Right lobe of liver (tissue), 6 donors: ENCODE results near the gene ABHD16A. TPM values are rescaled to one million over a fixed set of nuclear protein-coding genes. Genes with fewer than 3 reads are reported as not detected.

Source experiments
- ATAC-seq, 4 donors: fragments of 200-7000 bp; cut with Tn5 transposase; one replicate each; pipeline ENCODE4 v1.9.1; 2020; ENCODE audit warnings: mild to moderate bottlenecking in 4 of 4, moderate library complexity in 4 of 4
- DNase-seq, 3 donors: peaks; one replicate each; pipeline ENCODE4 v3.0.0-alpha.2; 2020
- H3K27ac ChIP-seq, 3 donors: fragments of 200-600 bp; one replicate each; pipeline ENCODE4 v1.8.0; 2022
- H3K27me3 ChIP-seq, 2 donors: fragments of 200-600 bp; one replicate each; pipeline ENCODE4 v1.8.0; 2022
- H3K36me3 ChIP-seq, 4 donors: fragments of 200-600 bp; sonication (generic) in 1 of 4; one replicate each; pipeline versions ENCODE4 v1.5.1 to v1.8.0; 2017 to 2022; ENCODE audit warnings: control low read depth in 1 of 4
- H3K4me1 ChIP-seq, 4 donors: fragments of 200-600 bp; sonication (generic) in 1 of 4; one replicate each; pipeline versions ENCODE4 v1.5.1 to v1.8.0; 2017 to 2022; ENCODE audit warnings: control low read depth in 1 of 4
- H3K4me3 ChIP-seq, 3 donors: fragments of 200-600 bp; one replicate each; pipeline ENCODE4 v1.8.0; 2022
- H3K9me3 ChIP-seq, 4 donors: fragments of 200-600 bp; sonication (generic) in 1 of 4; one replicate each; pipeline versions ENCODE4 v1.5.1 to v1.8.0; 2017 to 2022; ENCODE audit warnings: control low read depth in 1 of 4
- POLR2A ChIP-seq: fragments of 450-650 bp; IDR thresholded peaks from one replicate; pipeline ENCODE4 v1.6.1; 2017; ENCODE audit warnings: antibody characterized with exemption, mild to moderate bottlenecking
- WGBS: methylation state at CpG from one replicate; pipeline ENCODE4 v1.1.6; 2018; ENCODE audit warnings: low coverage, low lambda C conversion rate; ENCODE audit not compliant: insufficient coverage; ENCODE audit errors: missing lambda C conversion rate; 5-methylcytosine and 5-hydroxymethylcytosine counted together
- intact Hi-C, 2 donors: fragments of 100-400 bp; cut with DNase I; formaldehyde crosslinking; loops; one replicate each; pipeline versions ENCODE4 v1.11.2 to v1.14.1; 2022
- total RNA-seq, 6 experiments: library from RNA; depleted of rRNA in 2 of 6; stranded (reverse); fragments of >200 nt in 2 of 6; fragmentation: NEBNext Ultra II Directional in 3 of 6; extraction: Animal tissue kit (Norgen Biotek cat#: 25700) in 3 of 6; gene quantifications; one replicate each; pipeline versions ENCODE4 v1.1.0 to v1.2.4, GENCODE V29; 2016 to 2023
- TF ChIP-seq, protein P1 (sequence below), 4 donors: fragments of 200-600 bp in 3 of 4; fragments of 450-650 bp in 1 of 4; IDR thresholded peaks; one replicate each; pipeline versions ENCODE4 v1.5.1 to v1.8.0; 2016 to 2022; ENCODE audit warnings: antibody characterized with exemption in 4 of 4, mild to moderate bottlenecking in 2 of 4
- donor health status: DM: no; HTN: yes; CAD: no.
- donor health status: DM: no; HTN: no; CAD: no.
- donor health status: DM: no; HTN: no; CAD: no.
- donor health status: DM: no; HTN: yes; CAD: no.
- donor health status: DM: no; HTN: yes; CAD: no.

ABHD16A gene
- total RNA-seq, 6 experiments from 2014 or later: 29.7 to 34.8 (median 31.2) TPM

DNA sequence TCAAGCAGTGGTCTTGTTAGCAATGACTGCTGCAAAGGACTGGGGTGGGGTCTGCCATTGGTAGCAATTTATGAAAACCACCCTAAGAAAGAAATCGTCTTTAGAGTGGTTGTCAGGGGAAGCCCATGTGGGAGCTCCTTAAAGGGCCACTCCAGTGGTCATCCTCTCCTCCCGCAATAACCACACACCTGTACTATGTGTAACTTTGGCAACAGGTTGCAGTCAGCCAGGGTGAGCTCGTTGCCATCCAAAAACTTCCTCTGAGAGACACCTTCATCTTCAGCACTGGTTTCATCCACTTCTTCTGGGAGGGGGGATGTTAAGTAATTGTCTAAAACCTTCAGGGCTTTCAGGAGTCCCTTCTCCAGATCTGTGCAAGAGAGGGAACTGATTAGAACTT lies 28.9 kb upstream of the ABHD16A start:
- ATAC-seq (no peak), DNase-seq (no peak)
- TF ChIP-seq POLR2A: no peak
- TF ChIP-seq, protein P1, sequence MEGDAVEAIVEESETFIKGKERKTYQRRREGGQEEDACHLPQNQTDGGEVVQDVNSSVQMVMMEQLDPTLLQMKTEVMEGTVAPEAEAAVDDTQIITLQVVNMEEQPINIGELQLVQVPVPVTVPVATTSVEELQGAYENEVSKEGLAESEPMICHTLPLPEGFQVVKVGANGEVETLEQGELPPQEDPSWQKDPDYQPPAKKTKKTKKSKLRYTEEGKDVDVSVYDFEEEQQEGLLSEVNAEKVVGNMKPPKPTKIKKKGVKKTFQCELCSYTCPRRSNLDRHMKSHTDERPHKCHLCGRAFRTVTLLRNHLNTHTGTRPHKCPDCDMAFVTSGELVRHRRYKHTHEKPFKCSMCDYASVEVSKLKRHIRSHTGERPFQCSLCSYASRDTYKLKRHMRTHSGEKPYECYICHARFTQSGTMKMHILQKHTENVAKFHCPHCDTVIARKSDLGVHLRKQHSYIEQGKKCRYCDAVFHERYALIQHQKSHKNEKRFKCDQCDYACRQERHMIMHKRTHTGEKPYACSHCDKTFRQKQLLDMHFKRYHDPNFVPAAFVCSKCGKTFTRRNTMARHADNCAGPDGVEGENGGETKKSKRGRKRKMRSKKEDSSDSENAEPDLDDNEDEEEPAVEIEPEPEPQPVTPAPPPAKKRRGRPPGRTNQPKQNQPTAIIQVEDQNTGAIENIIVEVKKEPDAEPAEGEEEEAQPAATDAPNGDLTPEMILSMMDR (IDR thresholded peaks at IDR 0.05): no peak
- Histone ChIP-seq H3K4me3 (no peak overlapping the region), H3K27ac (peak overlapping the region in 2 of 3 donors; percentile 12 to 28), H3K27me3 (no peaks in the 10 kb centered on the region), H3K9me3 (no peaks in the 10 kb centered on the region), H3K36me3 (peaks cover 8 to 34% (median 15%) of the 10 kb centered on the region in 4 donors), H3K4me1 (peaks cover 0 to 20% (median 5%) of the 10 kb centered on the region in 4 donors)
- intact Hi-C loops: no loop called here
- WGBS: 63% methylated on average over 1 of the region's 3 CpGs

DNA sequence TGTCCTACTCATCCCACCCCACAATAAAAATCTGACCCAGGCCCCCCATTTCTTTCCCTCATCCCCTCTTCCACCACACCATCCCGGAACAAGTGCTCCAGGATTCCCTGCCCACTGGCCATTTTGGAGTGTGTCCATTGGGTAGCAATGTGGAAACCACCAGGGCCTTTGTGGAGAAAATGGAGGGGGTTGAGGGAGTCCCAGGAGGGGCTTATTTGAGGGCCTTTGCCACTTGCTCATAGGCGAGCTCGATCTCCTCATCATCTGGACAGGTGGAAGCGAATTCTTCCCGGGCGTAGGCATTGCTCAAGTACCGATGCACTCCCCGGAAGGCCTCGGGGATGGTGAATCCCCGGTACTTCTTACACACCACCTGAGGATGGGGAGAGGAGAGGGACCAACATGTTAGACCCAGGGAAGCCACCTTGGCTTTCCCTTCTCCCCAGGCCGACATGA lies 27.5 kb upstream of the ABHD16A start:
- intact Hi-C loops: no loop called here
- 91% methylated on average over 9 of the region's 11 CpGs for WGBS
- peak in 1 of 3 donors; percentile 48 for DNase-seq

DNA sequence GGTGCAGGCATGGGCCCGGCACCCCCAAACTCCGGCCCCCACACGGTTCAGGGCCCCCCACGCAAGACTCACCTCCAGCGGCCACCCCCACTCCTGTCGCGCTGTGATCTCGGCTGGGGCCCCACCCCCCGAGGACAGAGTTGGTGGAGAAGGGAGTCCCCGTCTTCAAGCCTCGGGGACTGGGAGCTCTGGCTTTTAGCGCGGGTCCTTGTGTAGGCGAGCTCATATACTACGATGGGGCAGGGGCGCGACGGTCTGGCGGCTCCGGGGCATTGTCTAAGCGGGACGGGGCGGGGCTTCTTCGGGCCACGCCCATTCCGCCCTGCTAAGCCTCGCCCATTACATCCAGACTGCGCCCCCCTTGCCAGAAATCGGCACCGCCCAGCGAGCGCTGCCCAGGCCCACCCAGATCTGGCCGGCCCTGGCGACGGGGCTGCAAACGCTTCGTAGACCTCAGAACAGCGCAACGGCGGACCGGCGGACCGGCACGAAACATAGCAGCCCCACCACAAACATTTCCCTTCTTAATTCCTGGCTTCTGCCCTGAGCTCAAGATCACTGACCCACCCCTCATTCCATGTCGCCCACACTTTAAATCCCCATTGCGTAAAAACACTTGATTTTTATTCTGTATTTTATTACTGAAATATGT lies 27.0 kb upstream of the ABHD16A start:
- peaks cover 8 to 39% (median 15%) of the 10 kb centered on the region in 4 donors for H3K36me3 ChIP-seq
- intact Hi-C loops: no loop called here

More for the DNA sequence above, 27.5 kb upstream of the ABHD16A start:
- Histone ChIP-seq H3K9me3 (no peaks in the 10 kb centered on the region), H3K4me1 (peaks cover 0 to 13% (median 2%) of the 10 kb centered on the region in 4 donors), H3K27ac (peak overlapping the region in 2 of 3 donors; percentile 81 to 85), H3K36me3 (peaks cover 8 to 39% (median 15%) of the 10 kb centered on the region in 4 donors), H3K4me3 (peak overlapping the region in 1 of 3 donors; percentile 68), H3K27me3 (no peaks in the 10 kb centered on the region)
- TF ChIP-seq, protein P1 (IDR thresholded peaks at IDR 0.05): no peak
- no peak for ATAC-seq

DNA sequence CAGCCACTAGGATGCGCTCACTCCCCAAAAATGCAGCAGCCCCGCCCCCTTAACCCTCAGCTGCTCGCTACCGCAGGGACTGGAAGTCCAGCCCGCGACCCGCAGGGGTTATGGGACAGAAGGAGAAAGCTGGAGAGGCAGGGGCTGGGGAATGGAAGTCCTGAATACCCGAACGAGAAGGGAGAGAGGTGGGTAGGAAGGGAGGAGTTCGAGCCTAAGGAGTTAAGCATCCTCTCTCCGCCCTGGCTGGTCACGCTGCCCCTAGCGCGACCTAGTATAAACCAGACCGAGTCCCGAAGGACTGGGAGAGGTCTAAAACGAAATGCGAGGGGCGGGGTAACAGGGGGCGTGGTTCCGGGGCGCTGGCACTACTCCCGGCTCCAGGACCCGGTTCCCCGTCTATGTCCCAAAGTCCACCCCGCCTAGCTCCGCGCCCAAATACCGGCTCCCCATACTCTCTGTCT lies 26.4 kb upstream of the ABHD16A start:
- Histone ChIP-seq H3K27ac (peak overlapping the region; percentile 81 to 85 (median 83)), H3K36me3 (peaks cover 8 to 39% (median 15%) of the 10 kb centered on the region in 4 donors), H3K9me3 (no peaks in the 10 kb centered on the region), H3K4me1 (peaks cover 0 to 9% (median 2%) of the 10 kb centered on the region in 4 donors), H3K4me3 (peak overlapping the region; percentile 53 to 81 (median 68)), H3K27me3 (no peaks in the 10 kb centered on the region)
- peak; percentile 64 for TF ChIP-seq POLR2A
- TF ChIP-seq, protein P1 (IDR thresholded peaks at IDR 0.05): peak; percentile 53 to 70 (median 64)
- peak; percentile 91 to 95 (median 93) for DNase-seq
- ATAC-seq: peak; percentile 85 to 89 (median 88)
- WGBS: 0% methylated on average over 4 of the region's 29 CpGs
- intact Hi-C loops: no loop called here

More for the DNA sequence above, 27.0 kb upstream of the ABHD16A start:
- H3K27me3 ChIP-seq: no peaks in the 10 kb centered on the region
- ATAC-seq: peak; percentile 70 to 79 (median 76)
- TF ChIP-seq, protein P1 (IDR thresholded peaks at IDR 0.05): no peak
- peak; percentile 43 for TF ChIP-seq POLR2A
- H3K27ac ChIP-seq: peak overlapping the region; percentile 81 to 85 (median 83)
- WGBS: 15% methylated on average over 14 of the region's 46 CpGs
- peak; percentile 84 to 89 (median 86) for DNase-seq
- peaks cover 0 to 10% (median 2%) of the 10 kb centered on the region in 4 donors for H3K4me1 ChIP-seq
- H3K9me3 ChIP-seq: no peaks in the 10 kb centered on the region
- H3K4me3 ChIP-seq: peak overlapping the region; percentile 53 to 81 (median 68)
